HG02970 (cell line): ENCODE measurements around the gene TIMM22.

Experiments
- ATAC-seq: cut with Tn5 transposase; IDR thresholded peaks from one replicate; pipeline ENCODE4 v1.9.1; 2021; ENCODE audit warnings: mild to moderate bottlenecking, moderate library complexity, moderate number of reproducible peaks; ENCODE audit not compliant: unreplicated experiment, low FRiP score

Gene TIMM22

GRCh38 chr17:1050996-1051925 is 54.3 kb downstream of the TIMM22 start:
- ATAC-seq = no peak
